ENCODE data around the gene UNG.

- TF ChIP-seq CTCF (IDR thresholded peaks at IDR 0.05) (no peak), POLR2A (IDR thresholded peaks at IDR 0.05) (no peak)
Measured at GRCh38 chr12:109102491-109102890, 5.1 kb downstream of the UNG start.
